GM06990 (cell line): ENCODE results near the gene DONSON.

Source experiments
- DNase-seq: peaks from one replicate; pipeline ENCODE4 v3.0.0-alpha.2; 2011; ENCODE audit not compliant: insufficient read length; ENCODE audit errors: extremely low read depth
- H3K27me3 ChIP-seq: replicated peaks from 2 replicates; pipeline ENCODE4 v1.6.0; 2011; ENCODE audit warnings: low read length; ENCODE audit not compliant: control insufficient read depth, insufficient read depth
- H3K36me3 ChIP-seq: 2 replicates; pipeline ENCODE4 v1.5.1; 2011; ENCODE audit warnings: low read length; ENCODE audit not compliant: control insufficient read depth, insufficient read depth
- H3K4me3 ChIP-seq: replicated peaks from 2 replicates; pipeline ENCODE4 v1.5.1; 2011; ENCODE audit warnings: low read depth, mild to moderate bottlenecking, control low read depth, low read length
- CTCF ChIP-seq: IDR thresholded peaks from 2 replicates; pipeline ENCODE4 v1.5.1; 2011; ENCODE audit warnings: low read length, control low read depth, mild to moderate bottlenecking, inconsistent platforms; ENCODE audit not compliant: insufficient read depth, poor library complexity, severe bottlenecking

Gene DONSON

GRCh38 chr21:33568448-33568847 lies 20.0 kb downstream of the DONSON start:
- DNase-seq = no peak
- Histone ChIP-seq H3K36me3 (peaks cover 9% of the 10 kb centered on the region), H3K27me3 (no peaks in the 10 kb centered on the region), H3K4me3 (no peak overlapping the region)
- no peak for TF ChIP-seq CTCF

- H3K36me3 ChIP-seq = peaks cover 9% of the 10 kb centered on the region
- no peaks in the 10 kb centered on the region for H3K27me3 ChIP-seq
- H3K4me3 ChIP-seq = no peak overlapping the region
- no peak for TF ChIP-seq CTCF
- no peak for DNase-seq
Observed at GRCh38 chr21:33567914-33568313, 20.6 kb downstream of the DONSON start.

GRCh38 chr21:33566514-33566913 lies 22.0 kb downstream of the DONSON start:
- no peak for TF ChIP-seq CTCF

GRCh38 chr21:33562389-33562788 lies 26.1 kb downstream of the DONSON start:
- DNase-seq = no peak

More at GRCh38 chr21:33566514-33566913, 22.0 kb downstream of the DONSON start:
- DNase-seq = no peak
- peaks cover 6% of the 10 kb centered on the region for H3K36me3 ChIP-seq
- H3K4me3 ChIP-seq = no peak overlapping the region
- no peaks in the 10 kb centered on the region for H3K27me3 ChIP-seq

GRCh38 chr21:33561373-33561772 lies 27.1 kb downstream of the DONSON start:
- TF ChIP-seq CTCF = no peak
- Histone ChIP-seq H3K27me3 (no peaks in the 10 kb centered on the region), H3K36me3 (peaks cover 18% of the 10 kb centered on the region), H3K4me3 (no peak overlapping the region)
- no peak for DNase-seq

More at GRCh38 chr21:33562389-33562788, 26.1 kb downstream of the DONSON start:
- peaks cover 16% of the 10 kb centered on the region for H3K36me3 ChIP-seq
- no peak for TF ChIP-seq CTCF
- no peaks in the 10 kb centered on the region for H3K27me3 ChIP-seq
- H3K4me3 ChIP-seq = no peak overlapping the region

GRCh38 chr21:33560965-33561364 lies 27.5 kb downstream of the DONSON start:
- Histone ChIP-seq H3K4me3 (no peak overlapping the region), H3K36me3 (peaks cover 19% of the 10 kb centered on the region), H3K27me3 (no peaks in the 10 kb centered on the region)
- TF ChIP-seq CTCF = no peak
- no peak for DNase-seq
